GM12892 (cell line): Measurements from ENCODE around the gene PYM1.

Experiments used
- POLR2A ChIP-seq: IDR thresholded peaks from 2 replicates; pipeline ENCODE4 v1.6.1; 2011; ENCODE audit warnings: low read depth, low read length, control low read depth
- POLR2AphosphoS5 ChIP-seq: IDR thresholded peaks from 2 replicates; pipeline ENCODE4 v1.6.1; 2011; ENCODE audit warnings: low read depth, low read length, control low read depth
- TAF1 ChIP-seq: IDR thresholded peaks from 2 replicates; pipeline ENCODE4 v1.6.1; 2011; ENCODE audit warnings: low read depth, mild to moderate bottlenecking, control low read depth, low read length, borderline replicate concordance

- TF ChIP-seq POLR2A (no peak), POLR2AphosphoS5 (no peak), TAF1 (no peak)
Measured at GRCh38 chr12:55934773-55935172, 7.1 kb upstream of the PYM1 start.
